OCI-LY3 (cell line): Measurements from ENCODE around the gene CFB.

Experiments used
- EZH2phosphoT487 ChIP-seq: fragments of 200-600 bp; shearing (Covaris generic); IDR thresholded peaks from 2 replicates; pipeline ENCODE4 v1.6.1; 2018; ENCODE audit warnings: antibody characterized with exemption, mixed run types, low read depth
- TF ChIP-seq, protein P1 (sequence below): fragments of 200-600, 300-600 bp; sonication (generic); IDR thresholded peaks from 2 replicates; pipeline ENCODE4 v1.5.1; 2014; ENCODE audit warnings: antibody characterized with exemption, low read length, low read depth

DNA sequence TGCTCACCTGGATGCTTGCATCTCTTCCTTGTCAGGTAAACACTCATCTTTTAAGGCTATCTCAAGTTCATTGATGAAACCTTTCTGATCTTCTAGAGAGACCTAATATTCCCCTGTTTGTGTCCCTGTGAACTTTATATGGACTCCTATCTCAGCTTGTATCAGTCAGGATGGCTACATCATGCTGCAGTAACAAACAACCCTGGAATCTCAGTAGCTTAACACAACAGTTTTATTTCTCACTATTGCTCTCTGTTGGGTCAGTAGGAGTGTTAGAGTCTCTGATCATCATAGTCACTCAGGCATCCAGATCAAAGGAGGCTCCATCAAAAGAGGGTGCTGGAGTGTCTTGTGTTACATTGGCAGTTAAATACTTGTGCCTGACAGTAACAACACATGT is 30.5 kb upstream of the CFB start:
- TF ChIP-seq, protein P1, sequence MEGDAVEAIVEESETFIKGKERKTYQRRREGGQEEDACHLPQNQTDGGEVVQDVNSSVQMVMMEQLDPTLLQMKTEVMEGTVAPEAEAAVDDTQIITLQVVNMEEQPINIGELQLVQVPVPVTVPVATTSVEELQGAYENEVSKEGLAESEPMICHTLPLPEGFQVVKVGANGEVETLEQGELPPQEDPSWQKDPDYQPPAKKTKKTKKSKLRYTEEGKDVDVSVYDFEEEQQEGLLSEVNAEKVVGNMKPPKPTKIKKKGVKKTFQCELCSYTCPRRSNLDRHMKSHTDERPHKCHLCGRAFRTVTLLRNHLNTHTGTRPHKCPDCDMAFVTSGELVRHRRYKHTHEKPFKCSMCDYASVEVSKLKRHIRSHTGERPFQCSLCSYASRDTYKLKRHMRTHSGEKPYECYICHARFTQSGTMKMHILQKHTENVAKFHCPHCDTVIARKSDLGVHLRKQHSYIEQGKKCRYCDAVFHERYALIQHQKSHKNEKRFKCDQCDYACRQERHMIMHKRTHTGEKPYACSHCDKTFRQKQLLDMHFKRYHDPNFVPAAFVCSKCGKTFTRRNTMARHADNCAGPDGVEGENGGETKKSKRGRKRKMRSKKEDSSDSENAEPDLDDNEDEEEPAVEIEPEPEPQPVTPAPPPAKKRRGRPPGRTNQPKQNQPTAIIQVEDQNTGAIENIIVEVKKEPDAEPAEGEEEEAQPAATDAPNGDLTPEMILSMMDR, result no peak
- TF ChIP-seq EZH2phosphoT487, result no peak
